ENCODE data around the gene ADGRF5.

DNA sequence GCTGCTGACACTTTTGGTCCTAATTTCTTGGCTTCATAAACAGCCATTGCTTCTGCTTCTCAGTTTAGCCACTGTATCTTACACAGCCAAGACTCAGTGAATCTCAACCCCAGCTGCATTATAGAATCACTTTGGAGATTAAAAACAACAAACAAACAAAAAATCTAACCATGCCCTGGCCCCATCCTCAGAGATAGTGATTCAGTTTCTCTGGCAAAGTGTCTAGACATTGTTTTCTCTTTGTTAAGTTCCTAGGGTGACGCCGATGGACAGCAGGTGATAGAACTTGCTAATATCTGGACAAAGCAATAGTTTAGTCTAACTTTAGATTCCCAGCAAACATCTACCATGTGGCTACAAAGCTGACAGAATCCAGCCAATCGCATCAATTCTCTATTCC is 2.9 kb downstream of the ADGRF5 start:
- TF ChIP-seq POLR2A (IDR thresholded peaks at IDR 0.05; ENCODE audit: extremely low read depth, insufficient read length), result no peak
- TF ChIP-seq, protein P1, sequence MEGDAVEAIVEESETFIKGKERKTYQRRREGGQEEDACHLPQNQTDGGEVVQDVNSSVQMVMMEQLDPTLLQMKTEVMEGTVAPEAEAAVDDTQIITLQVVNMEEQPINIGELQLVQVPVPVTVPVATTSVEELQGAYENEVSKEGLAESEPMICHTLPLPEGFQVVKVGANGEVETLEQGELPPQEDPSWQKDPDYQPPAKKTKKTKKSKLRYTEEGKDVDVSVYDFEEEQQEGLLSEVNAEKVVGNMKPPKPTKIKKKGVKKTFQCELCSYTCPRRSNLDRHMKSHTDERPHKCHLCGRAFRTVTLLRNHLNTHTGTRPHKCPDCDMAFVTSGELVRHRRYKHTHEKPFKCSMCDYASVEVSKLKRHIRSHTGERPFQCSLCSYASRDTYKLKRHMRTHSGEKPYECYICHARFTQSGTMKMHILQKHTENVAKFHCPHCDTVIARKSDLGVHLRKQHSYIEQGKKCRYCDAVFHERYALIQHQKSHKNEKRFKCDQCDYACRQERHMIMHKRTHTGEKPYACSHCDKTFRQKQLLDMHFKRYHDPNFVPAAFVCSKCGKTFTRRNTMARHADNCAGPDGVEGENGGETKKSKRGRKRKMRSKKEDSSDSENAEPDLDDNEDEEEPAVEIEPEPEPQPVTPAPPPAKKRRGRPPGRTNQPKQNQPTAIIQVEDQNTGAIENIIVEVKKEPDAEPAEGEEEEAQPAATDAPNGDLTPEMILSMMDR (IDR thresholded peaks at IDR 0.05; ENCODE audit: low read depth, low read length), result no peak
- TF ChIP-seq MYC (IDR thresholded peaks at IDR 0.05; ENCODE audit: low read depth, low read length), result no peak
